H9 (cell line): Measurements from ENCODE around the gene MICU1. TPM values are rescaled to one million over a fixed set of nuclear protein-coding genes. Genes with fewer than 3 reads are reported as not detected.

ENCODE experiments used
- DNase-seq: peaks from one replicate; pipeline ENCODE4 v3.0.0-alpha.2; 2017
- H2AFZ ChIP-seq: one replicate; pipeline ENCODE4 v1.6.1; 2013; ENCODE audit warnings: mild to moderate bottlenecking, low read length, control low read depth, moderate library complexity
- H2AK5ac ChIP-seq: 2 replicates; pipeline ENCODE4 v1.6.1; 2013; ENCODE audit warnings: low read length, control low read depth, mixed read lengths; ENCODE audit not compliant: insufficient read length
- H2BK120ac ChIP-seq: one replicate; pipeline ENCODE4 v1.6.1; 2013; ENCODE audit warnings: low read depth, mild to moderate bottlenecking, low read length, control low read depth, inconsistent platforms; ENCODE audit not compliant: poor library complexity, severe bottlenecking
- H2BK12ac ChIP-seq: 2 replicates; pipeline ENCODE4 v1.6.1; 2013; ENCODE audit warnings: low read length, control low read depth, mixed read lengths, low read depth; ENCODE audit not compliant: insufficient read length
- H2BK15ac ChIP-seq: 2 replicates; pipeline ENCODE4 v1.6.1; 2013; ENCODE audit warnings: low read depth, low read length, control low read depth
- H2BK20ac ChIP-seq: one replicate; pipeline ENCODE4 v1.6.1; 2013; ENCODE audit warnings: low read depth, mild to moderate bottlenecking, low read length, control low read depth, inconsistent platforms; ENCODE audit not compliant: poor library complexity, severe bottlenecking
- H2BK5ac ChIP-seq: 2 replicates; pipeline ENCODE4 v1.6.1; 2013; ENCODE audit warnings: low read length, control low read depth, mixed read lengths; ENCODE audit not compliant: insufficient read length
- H3K14ac ChIP-seq: 2 replicates; pipeline ENCODE4 v1.6.1; 2013; ENCODE audit warnings: low read length, control low read depth; ENCODE audit not compliant: insufficient read depth
- H3K18ac ChIP-seq: 2 replicates; pipeline ENCODE4 v1.6.1; 2013; ENCODE audit warnings: low read depth, mild to moderate bottlenecking, mixed read lengths, low read length, control low read depth; ENCODE audit not compliant: insufficient read length
- H3K23ac ChIP-seq: 2 replicates; pipeline ENCODE4 v1.6.1; 2013; ENCODE audit warnings: low read length, control low read depth, mixed read lengths, low read depth; ENCODE audit not compliant: insufficient read length
- H3K23me2 ChIP-seq: 2 replicates; pipeline ENCODE4 v1.6.1; 2013; ENCODE audit warnings: low read depth, mild to moderate bottlenecking, mixed read lengths, low read length, control low read depth; ENCODE audit not compliant: insufficient read length, poor library complexity, severe bottlenecking
- H3K27ac ChIP-seq: 2 replicates; pipeline ENCODE4 v1.5.1; 2013; ENCODE audit warnings: low read length, control low read depth, mixed read lengths, low read depth; ENCODE audit not compliant: insufficient read length
- H3K27me3 ChIP-seq: 2 replicates; pipeline ENCODE4 v1.6.1; 2013; ENCODE audit warnings: low read length, control low read depth, inconsistent platforms; ENCODE audit not compliant: insufficient read depth
- H3K4ac ChIP-seq: 2 replicates; pipeline ENCODE4 v1.6.1; 2013; ENCODE audit warnings: low read depth, mild to moderate bottlenecking, control low read depth, inconsistent platforms, low read length, moderate library complexity
- H3K4me1 ChIP-seq: 2 replicates; pipeline ENCODE4 v1.6.1; 2013; ENCODE audit warnings: low read length, control low read depth, inconsistent platforms; ENCODE audit not compliant: insufficient read depth
- H3K4me2 ChIP-seq: 2 replicates; pipeline ENCODE4 v1.6.1; 2013; ENCODE audit warnings: low read length, control low read depth, mixed read lengths; ENCODE audit not compliant: insufficient read length, insufficient read depth
- H3K56ac ChIP-seq: 2 replicates; pipeline ENCODE4 v1.6.1; 2013; ENCODE audit warnings: low read depth, mild to moderate bottlenecking, mixed read lengths, low read length, control low read depth; ENCODE audit not compliant: insufficient read length
- H3K79me1 ChIP-seq: 2 replicates; pipeline ENCODE4 v1.6.1; 2013; ENCODE audit warnings: low read depth, mild to moderate bottlenecking, moderate library complexity, low read length, control low read depth, inconsistent platforms; ENCODE audit not compliant: insufficient read depth, poor library complexity, severe bottlenecking
- H3K79me2 ChIP-seq: 2 replicates; pipeline ENCODE4 v1.6.1; 2013; ENCODE audit warnings: low read length, control low read depth, inconsistent platforms; ENCODE audit not compliant: insufficient read depth
- H3K9ac ChIP-seq: 2 replicates; pipeline ENCODE4 v1.6.1; 2013; ENCODE audit warnings: low read length, control low read depth, mixed read lengths; ENCODE audit not compliant: insufficient read length; ENCODE audit errors: extremely low read depth
- H3K9me3 ChIP-seq: one replicate; pipeline ENCODE4 v1.6.1; 2013; ENCODE audit warnings: low read depth, low read length, inconsistent platforms; ENCODE audit not compliant: control insufficient read depth
- H3T11ph ChIP-seq: one replicate; pipeline ENCODE4 v1.6.1; 2013; ENCODE audit warnings: mild to moderate bottlenecking, low read length, control low read depth, inconsistent platforms
- H4K20me1 ChIP-seq: one replicate; pipeline ENCODE4 v1.6.1; 2013; ENCODE audit not compliant: control insufficient read depth, insufficient read length, insufficient read depth
- H4K5ac ChIP-seq: 2 replicates; pipeline ENCODE4 v1.6.1; 2013; ENCODE audit warnings: low read depth, mild to moderate bottlenecking, mixed read lengths, low read length, control low read depth; ENCODE audit not compliant: insufficient read length
- H4K8ac ChIP-seq: replicated peaks from 2 replicates; pipeline ENCODE4 v1.6.1; 2013; ENCODE audit warnings: low read length, control low read depth, mixed read lengths, low read depth; ENCODE audit not compliant: insufficient read length
- H4K91ac ChIP-seq: 2 replicates; pipeline ENCODE4 v1.6.1; 2013; ENCODE audit warnings: low read depth, mild to moderate bottlenecking, moderate library complexity, mixed read lengths, low read length, control low read depth; ENCODE audit not compliant: insufficient read length
- H3K27ac Mint-ChIP-seq, 3 experiments: 2 replicates in 2 of 3; 3 replicates in 1 of 3; pipeline ENCODE4 v1.8.0; 2020 to 2021; ENCODE audit warnings: mixed read lengths in 3 of 3, mild to moderate bottlenecking in 1 of 3, moderate library complexity in 1 of 3
- H3K27me3 Mint-ChIP-seq: 2 replicates; pipeline ENCODE4 v1.8.0; 2021; ENCODE audit warnings: low read depth, mild to moderate bottlenecking, moderate library complexity, mixed read lengths
- H3K36me3 Mint-ChIP-seq, 3 experiments: 2 replicates in 2 of 3; 3 replicates in 1 of 3; pipeline ENCODE4 v1.8.0; 2020 to 2021; ENCODE audit warnings: low read depth in 3 of 3, mixed read lengths in 3 of 3; ENCODE audit not compliant: insufficient read depth in 1 of 3
- H3K4me1 Mint-ChIP-seq, 2 experiments: 2 replicates each; pipeline ENCODE4 v1.8.0; 2020; ENCODE audit warnings: mixed read lengths in 2 of 2
- H3K4me3 Mint-ChIP-seq, 2 experiments: 2 replicates in 1 of 2; 3 replicates in 1 of 2; pipeline ENCODE4 v1.8.0; 2020 to 2021; ENCODE audit warnings: mild to moderate bottlenecking in 2 of 2, mixed read lengths in 2 of 2, moderate library complexity in 1 of 2
- H3K9me3 Mint-ChIP-seq, 2 experiments: 2 replicates in 1 of 2; 3 replicates in 1 of 2; pipeline ENCODE4 v1.8.0; 2020; ENCODE audit warnings: mild to moderate bottlenecking in 2 of 2, mixed read lengths in 2 of 2, moderate library complexity in 1 of 2
- WGBS: extraction: QIAGEN DNeasy Blood & Tissue Kit; methylation state at CpG from one replicate; pipeline ENCODE4 v1.1.7; 2013; ENCODE audit warnings: missing lambda C conversion rate, low lambda C conversion rate, mixed read lengths; ENCODE audit not compliant: insufficient read length; ENCODE audit errors: extremely low coverage; 5-methylcytosine and 5-hydroxymethylcytosine counted together
- total RNA-seq: library from RNA; stranded (reverse); gene quantifications from 2 replicates; pipeline ENCODE4 v1.2.1, GENCODE V29; 2021
- TF ChIP-seq, protein P1 (sequence below): fragments of 200-600 bp; sonication (generic); conservative IDR thresholded peaks from 3 replicates; pipeline ENCODE4 v1.8.0; 2021; ENCODE audit warnings: antibody characterized with exemption, mild to moderate bottlenecking

MICU1 gene
- total RNA-seq, 1 experiment from 2014 or later, result 33.2 TPM

DNA sequence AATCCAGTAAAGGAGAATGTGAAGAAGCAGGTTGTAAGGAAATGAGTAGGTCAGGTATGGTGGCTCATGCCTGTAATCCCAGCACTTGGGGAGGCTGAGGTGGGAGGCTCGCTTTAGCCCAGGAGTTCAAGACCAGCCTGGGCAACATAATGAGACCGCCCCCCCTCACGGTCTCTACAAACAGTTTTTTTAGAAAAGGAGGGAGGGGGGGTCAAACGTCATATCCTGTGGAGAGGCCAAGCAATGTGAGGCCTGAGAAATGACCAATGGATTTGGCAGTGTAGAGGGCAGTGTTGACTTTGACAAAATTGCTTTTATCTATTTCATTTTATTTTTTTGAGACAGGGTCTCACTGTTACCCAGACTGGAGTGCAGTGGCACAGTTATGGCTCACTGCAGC is 268.9 kb downstream of the MICU1 start:
- no peak overlapping the region for H4K91ac ChIP-seq
- no peak overlapping the region for H3K14ac ChIP-seq
- no peak overlapping the region; a peak in 1 of 7 replicates for H3K27ac Mint-ChIP-seq
- H3K56ac ChIP-seq, result no peak overlapping the region
- H2BK20ac ChIP-seq, result no peak overlapping the region
- H3K4ac ChIP-seq, result no peak overlapping the region
- H3K27ac ChIP-seq, result no peak overlapping the region
- no peaks in the 10 kb centered on the region for H4K20me1 ChIP-seq
- H3K23ac ChIP-seq, result no peak overlapping the region
- no peak overlapping the region for H4K5ac ChIP-seq
- TF ChIP-seq, protein P1, sequence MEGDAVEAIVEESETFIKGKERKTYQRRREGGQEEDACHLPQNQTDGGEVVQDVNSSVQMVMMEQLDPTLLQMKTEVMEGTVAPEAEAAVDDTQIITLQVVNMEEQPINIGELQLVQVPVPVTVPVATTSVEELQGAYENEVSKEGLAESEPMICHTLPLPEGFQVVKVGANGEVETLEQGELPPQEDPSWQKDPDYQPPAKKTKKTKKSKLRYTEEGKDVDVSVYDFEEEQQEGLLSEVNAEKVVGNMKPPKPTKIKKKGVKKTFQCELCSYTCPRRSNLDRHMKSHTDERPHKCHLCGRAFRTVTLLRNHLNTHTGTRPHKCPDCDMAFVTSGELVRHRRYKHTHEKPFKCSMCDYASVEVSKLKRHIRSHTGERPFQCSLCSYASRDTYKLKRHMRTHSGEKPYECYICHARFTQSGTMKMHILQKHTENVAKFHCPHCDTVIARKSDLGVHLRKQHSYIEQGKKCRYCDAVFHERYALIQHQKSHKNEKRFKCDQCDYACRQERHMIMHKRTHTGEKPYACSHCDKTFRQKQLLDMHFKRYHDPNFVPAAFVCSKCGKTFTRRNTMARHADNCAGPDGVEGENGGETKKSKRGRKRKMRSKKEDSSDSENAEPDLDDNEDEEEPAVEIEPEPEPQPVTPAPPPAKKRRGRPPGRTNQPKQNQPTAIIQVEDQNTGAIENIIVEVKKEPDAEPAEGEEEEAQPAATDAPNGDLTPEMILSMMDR, result no peak
- peaks cover 2% of the 10 kb centered on the region for H3K27me3 Mint-ChIP-seq
- no peaks in the 10 kb centered on the region for H3K9me3 ChIP-seq
- H3K79me2 ChIP-seq, result peaks cover 2% of the 10 kb centered on the region; the same call in 1 of the 2 replicates
- H2BK12ac ChIP-seq, result no peak overlapping the region
- peaks cover 0 to 2% (median under 1%) of the 10 kb centered on the region in 3 experiments; a peak in 1 of 7 replicates for H3K36me3 Mint-ChIP-seq
- H3K9ac ChIP-seq, result no peak overlapping the region
- no CpG with 5 or more reads among the region's 4 CpGs for WGBS
- no peak overlapping the region for H2BK5ac ChIP-seq
- no peaks in the 10 kb centered on the region for H3K9me3 Mint-ChIP-seq
- H3T11ph ChIP-seq, result no peak overlapping the region
- no peaks in the 10 kb centered on the region for H3K79me1 ChIP-seq
- no peak for DNase-seq
- H2BK15ac ChIP-seq, result no peak overlapping the region
- no peak overlapping the region for H3K18ac ChIP-seq
- H3K4me1 Mint-ChIP-seq, result peaks cover 21 to 24% of the 10 kb centered on the region in 2 experiments
- H3K4me3 Mint-ChIP-seq, result no peak overlapping the region
- no peak overlapping the region for H2BK120ac ChIP-seq
- H3K4me1 ChIP-seq, result no peaks in the 10 kb centered on the region
- peaks cover 5% of the 10 kb centered on the region for H3K23me2 ChIP-seq
- H3K4me2 ChIP-seq, result no peak overlapping the region
- H4K8ac ChIP-seq, result no peak overlapping the region
- no peaks in the 10 kb centered on the region for H3K27me3 ChIP-seq
- H2AFZ ChIP-seq, result no peak overlapping the region
- H2AK5ac ChIP-seq, result no peak overlapping the region
